Middle frontal gyrus (tissue), 1 donor: ENCODE data around the gene IQCH.

Source experiments
- DNase-seq: peaks from one replicate; pipeline ENCODE4 v3.0.0-alpha.2; 2015; ENCODE audit warnings: low spot score; ENCODE audit errors: extremely low spot score

The IQCH gene

GRCh38 chr15:67501177-67501835, 246.7 kb downstream of the IQCH start:
- DNase-seq = no peak

DNA sequence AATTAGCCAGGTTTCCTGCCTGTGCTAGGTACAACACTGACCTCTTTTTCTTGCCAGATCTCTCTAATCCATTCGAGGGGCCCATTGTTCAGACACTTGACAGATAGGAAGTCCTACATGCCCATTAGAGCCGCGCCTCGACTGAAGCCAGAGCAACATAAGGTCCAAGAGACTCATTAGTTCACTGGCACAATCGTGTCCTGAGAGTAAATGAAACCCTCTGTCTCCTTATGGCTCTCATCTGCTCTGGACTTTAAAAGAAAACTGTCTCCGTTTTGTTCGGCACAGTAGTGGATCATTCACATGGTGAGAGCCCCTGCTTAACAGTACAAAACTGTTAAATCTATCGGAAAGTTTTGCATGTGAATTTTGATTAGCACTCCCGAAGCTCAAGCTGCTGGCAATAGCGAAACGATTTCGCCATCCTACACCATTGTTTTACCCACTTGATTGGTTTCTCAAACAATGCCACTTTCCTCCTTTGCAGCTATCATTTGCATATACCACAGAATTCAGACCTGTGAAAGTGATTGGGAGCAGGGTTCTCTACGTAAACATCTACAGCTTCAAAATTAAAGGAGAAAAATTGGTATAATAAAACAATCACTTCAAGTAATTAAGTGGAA, 247.4 kb downstream of the IQCH start:
- no peak for DNase-seq

- DNase-seq = no peak
Observed at GRCh38 chr15:67504056-67504455, 249.5 kb downstream of the IQCH start.

DNA sequence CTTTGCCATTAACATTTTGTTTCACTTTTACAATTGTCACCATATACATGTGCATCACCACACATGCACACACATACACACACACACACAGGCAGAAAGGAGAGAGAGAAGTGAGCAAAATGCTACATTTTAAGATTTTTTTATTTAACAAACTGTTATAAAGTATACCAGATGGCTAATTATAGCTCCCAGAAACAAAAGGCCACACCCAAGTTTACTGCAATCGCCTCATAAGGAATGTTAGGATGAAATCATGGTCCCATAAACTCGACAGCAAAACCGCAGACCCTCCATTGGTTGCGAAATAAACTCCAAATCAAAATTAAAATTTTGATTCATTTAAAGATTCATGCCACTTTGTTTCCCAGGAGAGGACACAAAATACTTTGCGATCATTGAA, 250.2 kb downstream of the IQCH start:
- DNase-seq = no peak

GRCh38 chr15:67505675-67506572, 251.3 kb downstream of the IQCH start:
- no peak for DNase-seq

- DNase-seq = no peak
Observed at GRCh38 chr15:67506775-67507747, 252.5 kb downstream of the IQCH start.

- no peak for DNase-seq
Observed at GRCh38 chr15:67508407-67508806, 253.8 kb downstream of the IQCH start.

DNA sequence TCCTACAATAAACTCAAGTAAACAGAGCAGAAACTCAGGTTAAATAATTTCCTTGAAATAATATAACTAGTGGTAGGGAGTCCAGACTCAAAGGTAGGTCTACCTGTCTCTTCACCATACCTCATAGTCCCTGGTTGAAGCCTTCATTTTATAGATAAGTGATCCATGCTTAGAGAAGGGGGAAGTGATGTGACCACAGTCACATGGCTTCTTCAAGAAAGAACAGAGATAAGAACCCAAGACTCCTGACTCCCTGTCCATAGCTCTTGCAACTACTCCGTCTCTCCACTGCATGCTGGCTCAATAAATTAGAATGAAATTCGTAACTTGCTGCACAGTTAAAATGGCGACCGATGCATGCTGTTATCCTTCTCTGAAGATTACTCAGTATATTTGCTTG, 255.3 kb downstream of the IQCH start:
- DNase-seq = no peak

GRCh38 chr15:67510597-67511190, 256.1 kb downstream of the IQCH start:
- DNase-seq = no peak

DNA sequence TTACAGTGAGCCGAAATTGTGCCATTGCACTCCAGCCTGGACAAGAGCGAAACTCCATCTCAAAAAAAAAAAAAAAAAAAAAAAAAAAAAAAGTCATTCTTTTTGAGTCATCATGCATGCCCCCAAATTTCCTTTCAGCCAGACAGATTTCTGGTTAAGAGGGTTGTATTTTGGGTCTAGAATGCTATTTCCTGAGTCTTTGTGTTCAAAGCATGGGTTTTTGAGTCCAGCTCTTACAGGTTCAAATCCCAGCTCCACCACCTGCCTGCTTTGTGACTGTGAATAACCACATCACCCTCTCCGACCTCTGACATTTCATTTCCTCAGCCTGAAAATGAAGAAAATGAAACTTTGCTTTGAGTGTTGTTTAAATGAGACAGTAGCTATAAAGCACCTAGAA, 257.0 kb downstream of the IQCH start:
- no peak for DNase-seq

DNA sequence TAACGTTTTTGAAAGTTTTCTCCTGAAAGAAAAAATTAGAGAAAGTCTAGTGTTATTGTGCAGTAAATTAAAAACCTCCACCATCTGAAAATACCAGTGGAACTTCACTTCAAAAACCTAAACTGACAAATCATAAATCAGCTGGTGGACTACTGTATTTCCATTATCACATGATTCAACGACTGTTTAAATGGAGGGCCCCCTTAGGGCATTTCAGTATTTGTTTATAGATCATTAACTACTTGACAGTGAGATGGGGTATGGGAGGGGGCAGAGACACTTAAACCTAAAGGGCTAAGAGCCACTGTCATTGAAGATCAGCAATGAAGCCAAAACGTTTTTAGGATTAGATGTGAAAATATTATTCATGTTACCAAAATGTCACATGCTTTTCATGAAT, 257.6 kb downstream of the IQCH start:
- DNase-seq = no peak

DNA sequence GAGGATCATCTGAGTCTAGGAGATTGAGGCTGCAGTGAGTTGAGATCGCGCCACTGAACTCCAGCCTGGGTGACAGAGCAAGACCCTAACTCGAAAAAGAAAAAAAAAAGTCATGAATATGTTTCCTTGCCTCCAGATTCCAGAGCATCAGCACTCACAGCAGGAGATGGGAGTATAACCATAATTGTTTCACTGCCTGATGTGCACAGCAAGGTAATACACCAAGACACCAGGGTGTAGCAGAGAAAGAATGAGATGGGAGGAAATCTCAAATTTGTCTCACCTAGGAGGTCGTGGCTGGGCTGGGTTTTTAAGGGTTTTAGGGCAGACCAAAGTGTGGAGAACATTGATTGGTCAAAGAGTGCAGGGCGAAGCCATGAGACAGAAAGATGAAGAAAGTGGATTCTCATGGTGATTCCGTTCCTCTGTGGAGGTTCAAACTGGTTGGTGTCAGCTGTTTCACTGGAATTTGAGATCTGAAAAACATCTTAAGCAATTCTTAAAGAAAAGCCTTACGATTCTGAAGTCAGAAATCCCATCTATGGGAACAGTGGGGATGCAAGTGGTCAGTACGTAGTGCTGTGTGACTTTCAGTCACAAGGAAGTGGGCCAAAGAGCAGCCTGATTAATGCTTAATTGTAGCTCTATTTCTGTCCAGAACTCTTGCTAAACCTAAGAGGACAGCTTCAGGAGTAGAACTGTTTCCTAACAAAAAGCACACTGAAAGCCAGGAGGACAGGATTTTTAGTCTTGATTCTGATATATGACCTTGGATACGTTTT, 258.5 kb downstream of the IQCH start:
- DNase-seq = no peak

- no peak for DNase-seq
Observed at GRCh38 chr15:67515090-67515489, 260.5 kb downstream of the IQCH start.

- DNase-seq = no peak
Observed at GRCh38 chr15:67515557-67515956, 261.0 kb downstream of the IQCH start.

GRCh38 chr15:67520321-67521028, 265.9 kb downstream of the IQCH start:
- no peak for DNase-seq

GRCh38 chr15:67521029-67521782, 266.6 kb downstream of the IQCH start, which contains the start of gene C15orf61:
Gene C15orf61, plus strand, starts transcription at chr15:67521131. Its CDS starts 118 bp downstream, at chr15:67521249.
- peak; percentile 71 for DNase-seq

GRCh38 chr15:67521783-67522568, 267.4 kb downstream of the IQCH start:
- DNase-seq = no peak

DNA sequence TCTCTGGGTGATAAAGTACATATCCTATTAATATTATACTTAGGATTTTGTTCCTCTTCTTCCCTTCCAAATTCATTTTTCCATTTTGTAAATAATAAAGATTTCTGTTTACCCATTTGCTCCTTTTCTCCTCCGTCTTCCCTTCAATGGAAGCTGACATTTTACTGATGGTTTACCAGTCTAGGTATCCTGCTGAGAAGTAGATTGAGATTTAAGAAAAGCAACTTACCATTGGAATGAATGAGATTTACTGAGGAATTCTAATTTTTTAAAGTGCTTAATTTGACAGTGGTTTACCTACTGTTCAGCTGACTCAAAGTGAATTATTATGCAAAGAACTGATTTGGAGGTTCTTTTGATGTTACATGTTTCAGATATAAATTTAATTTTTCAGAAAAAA, 268.7 kb downstream of the IQCH start:
- DNase-seq = no peak
